Measurements from ENCODE around the gene CA5A.
"Not testable (repeated sequence)": the region's sequence is repeated elsewhere in the genome, so short reads cannot be mapped to it uniquely, and the experiment has no call there.

DNA sequence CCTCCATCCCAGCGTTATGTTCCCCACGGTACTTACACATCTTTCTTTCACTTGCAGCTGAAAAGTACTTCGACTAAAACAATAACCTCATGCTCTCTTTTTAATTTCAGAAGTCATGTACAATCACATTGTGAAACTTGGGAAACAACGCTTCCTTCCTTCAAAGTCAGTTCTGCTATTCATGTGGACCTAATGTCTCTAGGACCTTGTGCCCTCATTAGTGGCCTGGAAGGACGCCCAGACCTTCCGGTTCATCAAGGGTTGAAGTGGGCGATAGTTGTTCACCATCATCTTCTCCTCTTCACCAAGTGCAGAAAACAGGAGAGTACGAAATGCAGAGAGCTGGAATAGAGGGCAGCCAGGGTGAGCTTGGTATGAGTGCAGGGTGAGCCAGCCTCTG is 48.4 kb downstream of the CA5A start:
- TF ChIP-seq, protein P1, sequence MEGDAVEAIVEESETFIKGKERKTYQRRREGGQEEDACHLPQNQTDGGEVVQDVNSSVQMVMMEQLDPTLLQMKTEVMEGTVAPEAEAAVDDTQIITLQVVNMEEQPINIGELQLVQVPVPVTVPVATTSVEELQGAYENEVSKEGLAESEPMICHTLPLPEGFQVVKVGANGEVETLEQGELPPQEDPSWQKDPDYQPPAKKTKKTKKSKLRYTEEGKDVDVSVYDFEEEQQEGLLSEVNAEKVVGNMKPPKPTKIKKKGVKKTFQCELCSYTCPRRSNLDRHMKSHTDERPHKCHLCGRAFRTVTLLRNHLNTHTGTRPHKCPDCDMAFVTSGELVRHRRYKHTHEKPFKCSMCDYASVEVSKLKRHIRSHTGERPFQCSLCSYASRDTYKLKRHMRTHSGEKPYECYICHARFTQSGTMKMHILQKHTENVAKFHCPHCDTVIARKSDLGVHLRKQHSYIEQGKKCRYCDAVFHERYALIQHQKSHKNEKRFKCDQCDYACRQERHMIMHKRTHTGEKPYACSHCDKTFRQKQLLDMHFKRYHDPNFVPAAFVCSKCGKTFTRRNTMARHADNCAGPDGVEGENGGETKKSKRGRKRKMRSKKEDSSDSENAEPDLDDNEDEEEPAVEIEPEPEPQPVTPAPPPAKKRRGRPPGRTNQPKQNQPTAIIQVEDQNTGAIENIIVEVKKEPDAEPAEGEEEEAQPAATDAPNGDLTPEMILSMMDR (IDR thresholded peaks at IDR 0.05), result not testable (repeated sequence)
- TF ChIP-seq EP300 (IDR thresholded peaks at IDR 0.05; ENCODE audit: low read depth); POLR2A (IDR thresholded peaks at IDR 0.05): not testable (repeated sequence)

All from transverse colon (tissue), 3 donors.